ENCODE measurements around the gene PIP5K1C.

The PIP5K1C gene

GRCh38 chr19:3608079-3608641 is 92.1 kb downstream of the PIP5K1C start:
- Histone ChIP-seq H3K4me1 (ENCODE audit: insufficient read depth, low read length) (peaks cover 3% of the 10 kb centered on the region), H3K27me3 (ENCODE audit: insufficient read depth, low read length) (peaks cover 46% of the 10 kb centered on the region), H3K9me3 (ENCODE audit: low read length) (no peaks in the 10 kb centered on the region), H3K36me3 (ENCODE audit: insufficient read depth, low read length) (peaks cover 16% of the 10 kb centered on the region), H2AFZ (ENCODE audit: low read depth, low read length) (no peak overlapping the region), H3K4me3 (ENCODE audit: low read length) (no peak overlapping the region)

- Histone ChIP-seq H3K27me3 (ENCODE audit: insufficient read depth, low read length) (peaks cover 46% of the 10 kb centered on the region), H3K4me1 (ENCODE audit: insufficient read depth, low read length) (peaks cover 3% of the 10 kb centered on the region), H3K4me3 (ENCODE audit: low read length) (no peak overlapping the region), H3K9me3 (ENCODE audit: low read length) (no peaks in the 10 kb centered on the region), H3K36me3 (ENCODE audit: insufficient read depth, low read length) (peaks cover 16% of the 10 kb centered on the region), H2AFZ (ENCODE audit: low read depth, low read length) (no peak overlapping the region)
Measured at GRCh38 chr19:3607303-3608078, 92.8 kb downstream of the PIP5K1C start.

- Histone ChIP-seq H3K4me3 (ENCODE audit: low read length) (no peak within 1 kb of the TSS), H3K27me3 (ENCODE audit: insufficient read depth, low read length) (peaks cover 46% of the 10 kb centered on the region), H3K36me3 (ENCODE audit: insufficient read depth, low read length) (peaks cover 11% of the 10 kb centered on the region), H2AFZ (ENCODE audit: low read depth, low read length) (no peak within 1 kb of the TSS), H3K9me3 (ENCODE audit: low read length) (no peaks in the 10 kb centered on the region), H3K4me1 (ENCODE audit: insufficient read depth, low read length) (peaks cover 3% of the 10 kb centered on the region)
Measured at GRCh38 chr19:3606690-3607289, 93.5 kb downstream of the PIP5K1C start, which contains the start of gene TBXA2R. TSS of gene TBXA2R (minus strand) at chr19:3606875. CDS start at chr19:3600634, 6,241 bp downstream.

- H3K27me3 ChIP-seq (ENCODE audit: insufficient read depth, low read length) = peaks cover 46% of the 10 kb centered on the region
- no peak overlapping the region for H2AFZ ChIP-seq (ENCODE audit: low read depth, low read length)
- no peak overlapping the region for H3K4me3 ChIP-seq (ENCODE audit: low read length)
- H3K4me1 ChIP-seq (ENCODE audit: insufficient read depth, low read length) = peaks cover 3% of the 10 kb centered on the region
- H3K9me3 ChIP-seq (ENCODE audit: low read length) = no peaks in the 10 kb centered on the region
- peaks cover 6% of the 10 kb centered on the region for H3K36me3 ChIP-seq (ENCODE audit: insufficient read depth, low read length)
Measured at GRCh38 chr19:3606174-3606689, 94.0 kb downstream of the PIP5K1C start.

- Histone ChIP-seq H3K27me3 (ENCODE audit: insufficient read depth, low read length) (peaks cover 46% of the 10 kb centered on the region), H3K4me3 (ENCODE audit: low read length) (no peak overlapping the region), H3K36me3 (ENCODE audit: insufficient read depth, low read length) (peaks cover 2% of the 10 kb centered on the region), H2AFZ (ENCODE audit: low read depth, low read length) (no peak overlapping the region), H3K4me1 (ENCODE audit: insufficient read depth, low read length) (peaks cover 3% of the 10 kb centered on the region), H3K9me3 (ENCODE audit: low read length) (no peaks in the 10 kb centered on the region)
Measured at GRCh38 chr19:3605770-3606169, 94.5 kb downstream of the PIP5K1C start.

- H3K4me3 ChIP-seq (ENCODE audit: low read length) = no peak overlapping the region
- H2AFZ ChIP-seq (ENCODE audit: low read depth, low read length) = no peak overlapping the region
- peaks cover 3% of the 10 kb centered on the region for H3K4me1 ChIP-seq (ENCODE audit: insufficient read depth, low read length)
- no peaks in the 10 kb centered on the region for H3K36me3 ChIP-seq (ENCODE audit: insufficient read depth, low read length)
- H3K27me3 ChIP-seq (ENCODE audit: insufficient read depth, low read length) = peaks cover 46% of the 10 kb centered on the region
- peaks cover under 1% of the 10 kb centered on the region for H3K9me3 ChIP-seq (ENCODE audit: low read length)
Measured at GRCh38 chr19:3605361-3605760, 94.9 kb downstream of the PIP5K1C start.

GRCh38 chr19:3604987-3605343 is 95.3 kb downstream of the PIP5K1C start:
- H2AFZ ChIP-seq (ENCODE audit: low read depth, low read length) = no peak overlapping the region
- peaks cover 3% of the 10 kb centered on the region for H3K9me3 ChIP-seq (ENCODE audit: low read length)
- H3K27me3 ChIP-seq (ENCODE audit: insufficient read depth, low read length) = peaks cover 46% of the 10 kb centered on the region
- no peaks in the 10 kb centered on the region for H3K36me3 ChIP-seq (ENCODE audit: insufficient read depth, low read length)
- no peak overlapping the region for H3K4me3 ChIP-seq (ENCODE audit: low read length)
- H3K4me1 ChIP-seq (ENCODE audit: insufficient read depth, low read length) = peaks cover 3% of the 10 kb centered on the region

GRCh38 chr19:3604227-3604986 is 95.9 kb downstream of the PIP5K1C start:
- peaks cover 7% of the 10 kb centered on the region for H3K9me3 ChIP-seq (ENCODE audit: low read length)
- H3K36me3 ChIP-seq (ENCODE audit: insufficient read depth, low read length) = no peaks in the 10 kb centered on the region
- peaks cover 46% of the 10 kb centered on the region for H3K27me3 ChIP-seq (ENCODE audit: insufficient read depth, low read length)
- H2AFZ ChIP-seq (ENCODE audit: low read depth, low read length) = no peak overlapping the region
- H3K4me1 ChIP-seq (ENCODE audit: insufficient read depth, low read length) = peaks cover 3% of the 10 kb centered on the region
- no peak overlapping the region for H3K4me3 ChIP-seq (ENCODE audit: low read length)

- Histone ChIP-seq H3K36me3 (ENCODE audit: insufficient read depth, low read length) (no peaks in the 10 kb centered on the region), H3K27me3 (ENCODE audit: insufficient read depth, low read length) (peaks cover 44% of the 10 kb centered on the region), H3K9me3 (ENCODE audit: low read length) (peaks cover 7% of the 10 kb centered on the region), H3K4me1 (ENCODE audit: insufficient read depth, low read length) (peaks cover 3% of the 10 kb centered on the region), H3K4me3 (ENCODE audit: low read length) (no peak overlapping the region), H2AFZ (ENCODE audit: low read depth, low read length) (no peak overlapping the region)
Measured at GRCh38 chr19:3603121-3603811, 97.0 kb downstream of the PIP5K1C start.

- H3K4me3 ChIP-seq (ENCODE audit: low read length) = no peak overlapping the region
- H3K4me1 ChIP-seq (ENCODE audit: insufficient read depth, low read length) = no peaks in the 10 kb centered on the region
- peaks cover 7% of the 10 kb centered on the region for H3K9me3 ChIP-seq (ENCODE audit: low read length)
- H2AFZ ChIP-seq (ENCODE audit: low read depth, low read length) = no peak overlapping the region
- H3K27me3 ChIP-seq (ENCODE audit: insufficient read depth, low read length) = peaks cover 23% of the 10 kb centered on the region
- no peaks in the 10 kb centered on the region for H3K36me3 ChIP-seq (ENCODE audit: insufficient read depth, low read length)
Measured at GRCh38 chr19:3601021-3601420, 99.2 kb downstream of the PIP5K1C start.

- H3K9me3 ChIP-seq (ENCODE audit: low read length) = peaks cover 7% of the 10 kb centered on the region
- no peak overlapping the region for H2AFZ ChIP-seq (ENCODE audit: low read depth, low read length)
- H3K27me3 ChIP-seq (ENCODE audit: insufficient read depth, low read length) = peaks cover 11% of the 10 kb centered on the region
- no peaks in the 10 kb centered on the region for H3K4me1 ChIP-seq (ENCODE audit: insufficient read depth, low read length)
- H3K36me3 ChIP-seq (ENCODE audit: insufficient read depth, low read length) = no peaks in the 10 kb centered on the region
- H3K4me3 ChIP-seq (ENCODE audit: low read length) = no peak overlapping the region
Measured at GRCh38 chr19:3599776-3600187, 100.5 kb downstream of the PIP5K1C start.

GRCh38 chr19:3595521-3596061 is 104.7 kb downstream of the PIP5K1C start:
- Histone ChIP-seq H3K4me1 (ENCODE audit: insufficient read depth, low read length) (no peaks in the 10 kb centered on the region), H3K36me3 (ENCODE audit: insufficient read depth, low read length) (no peaks in the 10 kb centered on the region), H2AFZ (ENCODE audit: low read depth, low read length) (no peak overlapping the region), H3K27me3 (ENCODE audit: insufficient read depth, low read length) (peaks cover 5% of the 10 kb centered on the region), H3K9me3 (ENCODE audit: low read length) (peaks cover 14% of the 10 kb centered on the region), H3K4me3 (ENCODE audit: low read length) (no peak overlapping the region)

All from neuron (in vitro differentiated cells).